ENCODE results near the gene ZNF710. TPM values are rescaled to one million over a fixed set of nuclear protein-coding genes. Genes with fewer than 3 reads are reported as not detected.
"Not testable (repeated sequence)": the region's sequence is repeated elsewhere in the genome, so short reads cannot be mapped to it uniquely, and the experiment has no call there.

The ZNF710 gene
- 10 to 100 TPM; 18.1 to 34.5 TPM for total RNA-seq

- WGBS, 2 donors = 0% methylated on average over 10 to 32 of the region's 42 CpGs
- no peaks in the 10 kb centered on the region for H3K27me3 ChIP-seq
- H3K9me3 ChIP-seq = no peaks in the 10 kb centered on the region
- ATAC-seq = peak; percentile 5
- H3K27ac ChIP-seq = peak within 1 kb of the TSS; percentile 95 to 99 (median 96)
- intact Hi-C loops (cut with DNase I) = no loop called here
- H3K4me3 ChIP-seq = peak within 1 kb of the TSS; percentile 39 to 75
- no peaks in the 10 kb centered on the region for H3K36me3 ChIP-seq (replicated peaks in 1 of 2; ENCODE audit: insufficient read depth in 1 of 2, low read depth in 2 of 2)
- peak; percentile 38 to 60 (median 44) for DNase-seq
- H3K4me1 ChIP-seq = peaks cover 81% of the 10 kb centered on the region
- TF ChIP-seq CTCF (IDR thresholded peaks at IDR 0.05) = no peak
- peak in 2 of 3 donors; percentile 15 to 17 for TF ChIP-seq POLR2A (IDR thresholded peaks at IDR 0.05)
Measured at GRCh38 chr15:90001062-90001682, at the start of gene ZNF710. Gene ZNF710, plus strand, starts transcription at chr15:90001324. Its CDS starts 65,814 bp downstream, at chr15:90067138.

GRCh38 chr15:89954541-89954940 lies 46.6 kb upstream of the ZNF710 start:
- H3K9me3 ChIP-seq = no peaks in the 10 kb centered on the region
- H3K36me3 ChIP-seq (replicated peaks in 1 of 2; ENCODE audit: insufficient read depth in 1 of 2, low read depth in 2 of 2) = no peaks in the 10 kb centered on the region
- TF ChIP-seq CTCF (IDR thresholded peaks at IDR 0.05) (no peak), POLR2A (IDR thresholded peaks at IDR 0.05) (no peak)
- H3K27me3 ChIP-seq = no peaks in the 10 kb centered on the region
- H3K27ac ChIP-seq = no peak overlapping the region
- DNase-seq = no peak
- H3K4me3 ChIP-seq = no peak overlapping the region
- intact Hi-C loops (cut with DNase I) = no loop called here
- WGBS, 2 donors = 54 to 63% methylated on average over 3 of the region's 3 CpGs
- ATAC-seq = no peak
- H3K4me1 ChIP-seq = peaks cover 18% of the 10 kb centered on the region

- H3K4me3 ChIP-seq; H3K9me3 ChIP-seq; H3K27me3 ChIP-seq; H3K27ac ChIP-seq; intact Hi-C loops (cut with DNase I); DNase-seq; ATAC-seq; H3K36me3 ChIP-seq (replicated peaks in 1 of 2; ENCODE audit: insufficient read depth in 1 of 2, low read depth in 2 of 2): not testable (repeated sequence)
- WGBS, 2 donors = 93 to 95% methylated on average over 9 to 13 of the region's 13 CpGs
- H3K4me1 ChIP-seq = peaks cover 22% of the 10 kb centered on the region
Measured at GRCh38 chr15:89955449-89955998, 45.6 kb upstream of the ZNF710 start.

- Histone ChIP-seq H3K36me3 (replicated peaks in 1 of 2; ENCODE audit: insufficient read depth in 1 of 2, low read depth in 2 of 2) (no peaks in the 10 kb centered on the region), H3K4me1 (peaks cover 22% of the 10 kb centered on the region), H3K9me3 (no peaks in the 10 kb centered on the region), H3K4me3 (no peak overlapping the region), H3K27me3 (no peaks in the 10 kb centered on the region), H3K27ac (peak overlapping the region; percentile 9 to 52 (median 30))
- ATAC-seq = peak; percentile 90
- 57 to 92% methylated on average over 8 to 18 of the region's 18 CpGs for WGBS, 2 donors
- TF ChIP-seq POLR2A (IDR thresholded peaks at IDR 0.05) = no peak
- no peak for TF ChIP-seq CTCF (IDR thresholded peaks at IDR 0.05)
- intact Hi-C loops (cut with DNase I) = no loop called here
- DNase-seq = peak; percentile 80 to 88 (median 86)
Measured at GRCh38 chr15:89958107-89958805, 42.9 kb upstream of the ZNF710 start.
